OCI-LY3 (cell line): ENCODE results near the gene AHNAK2.
"Not testable (repeated sequence)": the region's sequence is repeated elsewhere in the genome, so short reads cannot be mapped to it uniquely, and the experiment has no call there.

Experiments used
- H2AFZ ChIP-seq: fragments of 200-600, 300-600 bp; shearing (Covaris generic); 2 replicates; pipeline ENCODE4 v1.6.0; 2014; ENCODE audit warnings: antibody characterized with exemption, low read depth, low read length
- H3K27ac ChIP-seq: fragments of 200-600, 300-600 bp; sonication (generic); 2 replicates; pipeline ENCODE4 v1.5.1; 2014; ENCODE audit warnings: mild to moderate bottlenecking, low read length, moderate library complexity, mixed read lengths
- H3K27me3 ChIP-seq: fragments of 200-600, 300-600 bp; sonication (generic); 2 replicates; pipeline ENCODE4 v1.6.1; 2014; ENCODE audit warnings: low read depth, low read length, mixed read lengths
- H3K36me3 ChIP-seq: fragments of 200-600, 300-600 bp; sonication (generic); replicated peaks from 2 replicates; pipeline ENCODE3; 2014; ENCODE audit warnings: low read depth, low read length, mixed read lengths
- H3K4me1 ChIP-seq: fragments of 300-600, 200-600 bp; sonication (generic); 2 replicates; pipeline ENCODE4 v1.6.1; 2014; ENCODE audit warnings: low read length, mixed read lengths
- H3K4me2 ChIP-seq: fragments of 200-600, 300-600 bp; sonication (generic); 2 replicates; pipeline ENCODE4 v1.6.1; 2014; ENCODE audit warnings: low read length, mixed read lengths
- H3K4me3 ChIP-seq: fragments of 300-600, 200-600 bp; sonication (generic); 2 replicates; pipeline ENCODE4 v1.5.1; 2014; ENCODE audit warnings: antibody characterized with exemption, mild to moderate bottlenecking, low read length, moderate library complexity
- H3K79me2 ChIP-seq: fragments of 300-600, 200-600 bp; shearing (Covaris generic); 2 replicates; pipeline ENCODE4 v1.6.1; 2014; ENCODE audit warnings: mild to moderate bottlenecking, low read length, mixed read lengths
- H3K9ac ChIP-seq: fragments of 300-600, 200-600 bp; shearing (Covaris generic); 2 replicates; pipeline ENCODE4 v1.6.0; 2014; ENCODE audit warnings: mild to moderate bottlenecking, low read length, moderate library complexity
- H3K9me3 ChIP-seq: fragments of 200-600, 300-600 bp; shearing (Covaris generic); 2 replicates; pipeline ENCODE4 v1.6.1; 2014; ENCODE audit warnings: low read length, mixed read lengths; ENCODE audit not compliant: insufficient read depth
- H4K20me1 ChIP-seq: fragments of 200-600, 300-600 bp; sonication (generic); 2 replicates; pipeline ENCODE4 v1.6.1; 2016; ENCODE audit warnings: low read length, mixed read lengths; ENCODE audit not compliant: insufficient read depth
- EZH2phosphoT487 ChIP-seq: fragments of 200-600 bp; shearing (Covaris generic); IDR thresholded peaks from 2 replicates; pipeline ENCODE4 v1.6.1; 2018; ENCODE audit warnings: antibody characterized with exemption, mixed run types, low read depth
- TF ChIP-seq, protein P1 (sequence below): fragments of 200-600, 300-600 bp; sonication (generic); IDR thresholded peaks from 2 replicates; pipeline ENCODE4 v1.5.1; 2014; ENCODE audit warnings: antibody characterized with exemption, low read length, low read depth

AHNAK2 gene

DNA sequence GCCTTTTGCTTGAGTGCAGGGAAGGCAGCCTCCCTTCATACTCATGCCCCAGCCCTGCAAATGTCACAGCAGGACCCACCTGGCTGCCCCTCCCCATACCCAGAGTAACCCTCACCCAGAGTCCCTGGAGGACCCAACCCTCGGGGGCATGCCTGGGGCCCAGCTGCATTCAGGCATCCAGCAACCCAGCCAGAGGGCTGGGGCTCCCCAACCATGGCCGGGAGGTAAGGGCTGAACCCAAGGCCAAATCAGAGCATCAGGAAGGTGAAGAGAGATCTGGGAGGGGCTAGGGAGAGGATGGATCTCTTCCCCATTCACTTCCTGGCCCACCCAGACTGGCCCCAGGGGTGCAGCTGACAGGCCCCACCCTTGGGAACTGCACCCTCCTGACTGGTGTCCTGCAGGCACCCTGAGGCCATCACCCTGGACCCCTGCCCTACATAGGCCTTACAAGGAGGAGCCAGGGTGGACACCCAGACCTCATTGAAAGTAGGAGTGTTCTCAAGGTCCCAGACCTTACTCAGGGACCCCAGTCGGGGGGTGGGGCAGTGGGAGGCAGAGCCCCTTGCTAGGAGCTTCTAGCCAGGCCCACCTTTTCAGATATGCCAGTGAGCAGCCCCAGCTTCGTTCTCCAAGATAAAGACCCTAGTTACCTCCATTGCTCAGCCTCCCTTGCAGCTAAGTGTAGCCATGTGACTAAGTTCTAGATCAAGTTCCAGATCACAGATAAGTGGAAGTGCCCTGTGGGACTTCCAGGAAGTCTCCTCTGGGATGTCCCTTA is 54.3 kb downstream of the AHNAK2 start:
- no peak overlapping the region for H2AFZ ChIP-seq
- no peaks in the 10 kb centered on the region for H3K27me3 ChIP-seq
- H3K4me3 ChIP-seq: peak overlapping the region; percentile 80
- H3K9me3 ChIP-seq: peaks cover 20% of the 10 kb centered on the region; the same call in 1 of the 2 replicates
- peak overlapping the region; percentile 98; the same call in 1 of the 2 replicates for H3K9ac ChIP-seq
- peak overlapping the region; percentile 86 for H3K27ac ChIP-seq
- TF ChIP-seq, protein P1, sequence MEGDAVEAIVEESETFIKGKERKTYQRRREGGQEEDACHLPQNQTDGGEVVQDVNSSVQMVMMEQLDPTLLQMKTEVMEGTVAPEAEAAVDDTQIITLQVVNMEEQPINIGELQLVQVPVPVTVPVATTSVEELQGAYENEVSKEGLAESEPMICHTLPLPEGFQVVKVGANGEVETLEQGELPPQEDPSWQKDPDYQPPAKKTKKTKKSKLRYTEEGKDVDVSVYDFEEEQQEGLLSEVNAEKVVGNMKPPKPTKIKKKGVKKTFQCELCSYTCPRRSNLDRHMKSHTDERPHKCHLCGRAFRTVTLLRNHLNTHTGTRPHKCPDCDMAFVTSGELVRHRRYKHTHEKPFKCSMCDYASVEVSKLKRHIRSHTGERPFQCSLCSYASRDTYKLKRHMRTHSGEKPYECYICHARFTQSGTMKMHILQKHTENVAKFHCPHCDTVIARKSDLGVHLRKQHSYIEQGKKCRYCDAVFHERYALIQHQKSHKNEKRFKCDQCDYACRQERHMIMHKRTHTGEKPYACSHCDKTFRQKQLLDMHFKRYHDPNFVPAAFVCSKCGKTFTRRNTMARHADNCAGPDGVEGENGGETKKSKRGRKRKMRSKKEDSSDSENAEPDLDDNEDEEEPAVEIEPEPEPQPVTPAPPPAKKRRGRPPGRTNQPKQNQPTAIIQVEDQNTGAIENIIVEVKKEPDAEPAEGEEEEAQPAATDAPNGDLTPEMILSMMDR: no peak
- no peak for TF ChIP-seq EZH2phosphoT487
- H3K36me3 ChIP-seq: peaks cover 48% of the 10 kb centered on the region
- peaks cover 74% of the 10 kb centered on the region for H3K4me1 ChIP-seq
- peaks cover 59% of the 10 kb centered on the region for H3K79me2 ChIP-seq
- H3K4me2 ChIP-seq: peak overlapping the region; percentile 89
- H4K20me1 ChIP-seq: peaks cover 14% of the 10 kb centered on the region

DNA sequence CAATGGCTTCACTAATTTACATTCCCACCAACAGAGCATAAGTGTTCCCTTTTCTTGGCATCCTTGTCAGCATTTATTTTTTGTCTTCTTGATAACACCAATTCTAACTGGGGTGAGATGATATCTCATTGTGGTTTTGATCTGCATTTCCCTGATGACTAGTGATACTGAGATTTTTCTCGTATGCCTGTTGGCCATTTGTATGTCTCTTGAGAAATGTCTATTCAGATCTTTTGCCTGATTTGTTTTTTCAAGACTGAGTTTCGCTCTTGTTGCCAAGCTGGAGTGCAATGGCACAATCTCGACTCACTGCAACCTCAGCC is 58.2 kb downstream of the AHNAK2 start:
- no peak for TF ChIP-seq EZH2phosphoT487
- TF ChIP-seq, protein P1: no peak
- H3K4me1 ChIP-seq: peaks cover 43% of the 10 kb centered on the region

DNA sequence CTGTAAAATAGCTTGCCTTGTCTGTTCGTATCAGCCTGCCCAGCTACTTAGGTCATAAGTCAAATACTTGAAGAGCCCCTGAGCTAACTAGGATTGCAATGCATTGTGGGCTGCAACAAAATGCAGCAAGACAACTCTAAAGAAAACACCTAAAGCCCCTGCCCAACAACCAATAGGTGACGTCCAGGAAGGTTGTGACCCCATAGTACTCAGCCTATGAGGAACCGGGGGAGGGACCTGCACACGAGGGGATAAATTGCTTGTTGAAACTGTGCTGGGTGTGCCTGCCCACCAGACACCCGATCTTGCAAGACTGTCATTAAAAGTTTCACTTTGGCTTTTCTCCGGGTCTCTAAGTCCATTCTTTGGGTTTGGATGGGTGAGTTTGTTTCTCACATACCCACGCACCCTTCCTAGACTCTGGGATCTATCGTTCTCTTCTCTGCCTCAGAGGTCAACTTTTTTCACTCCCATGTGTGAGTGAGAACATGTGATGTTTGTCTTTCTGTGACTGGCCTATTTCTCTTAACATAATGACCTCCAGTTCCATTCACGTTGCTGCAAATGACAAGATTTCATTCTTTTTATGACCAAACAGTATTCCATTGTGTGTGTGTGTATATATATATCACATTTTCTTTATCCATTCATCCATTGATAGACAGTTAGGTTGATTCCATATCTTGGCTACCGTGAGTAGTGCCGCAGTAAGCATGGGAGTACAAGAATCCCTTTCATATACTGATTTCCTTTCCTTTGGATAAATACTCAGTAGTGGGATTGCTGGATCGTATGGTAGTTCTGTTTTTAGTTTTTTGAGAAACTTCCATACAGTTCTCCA is 58.8 kb downstream of the AHNAK2 start:
- Histone ChIP-seq H3K9me3 (peaks cover 20% of the 10 kb centered on the region; the same call in 1 of the 2 replicates), H3K4me3 (peak overlapping the region; percentile 44), H3K4me1 (peaks cover 38% of the 10 kb centered on the region), H3K36me3 (peaks cover 18% of the 10 kb centered on the region), H3K79me2 (peaks cover 16% of the 10 kb centered on the region), H3K4me2 (peak overlapping the region; percentile 45), H3K9ac (peak overlapping the region; percentile 19; the same call in 1 of the 2 replicates), H3K27me3 (peaks cover 15% of the 10 kb centered on the region), H3K27ac (peak overlapping the region; percentile 33)
- not testable (repeated sequence) for H4K20me1 ChIP-seq, H2AFZ ChIP-seq

More for the DNA sequence above, 58.2 kb downstream of the AHNAK2 start:
- Histone ChIP-seq H3K4me2 (peak overlapping the region; percentile 45), H3K9me3 (peaks cover 20% of the 10 kb centered on the region; the same call in 1 of the 2 replicates), H3K36me3 (peaks cover 18% of the 10 kb centered on the region), H3K9ac (no peak overlapping the region), H3K27me3 (peaks cover 11% of the 10 kb centered on the region), H3K27ac (peak overlapping the region; percentile 33; the same call in 1 of the 2 replicates), H2AFZ (no peak overlapping the region), H4K20me1 (no peaks in the 10 kb centered on the region), H3K79me2 (peaks cover 21% of the 10 kb centered on the region), H3K4me3 (peak overlapping the region; percentile 44)

DNA sequence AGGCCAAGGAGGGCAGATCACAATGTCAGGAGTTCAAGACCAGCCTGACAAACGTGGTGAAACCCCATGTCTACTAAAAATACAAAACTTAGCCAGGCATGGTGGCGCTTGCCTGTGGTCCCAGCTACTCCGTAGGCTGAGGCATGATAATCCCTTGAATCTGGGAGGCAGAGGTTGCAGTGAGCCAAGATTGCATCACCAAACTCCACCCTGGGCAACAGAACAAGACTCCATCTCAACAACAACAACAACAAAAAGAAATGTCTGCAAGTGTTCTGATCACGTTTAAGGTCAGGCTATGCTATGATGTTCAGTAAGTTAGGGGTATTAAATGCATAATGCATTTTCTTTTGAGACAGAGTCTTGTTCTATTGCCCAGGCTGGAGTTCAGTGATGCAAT is 60.2 kb downstream of the AHNAK2 start:
- H2AFZ ChIP-seq: no peak overlapping the region
- no peak overlapping the region for H3K27ac ChIP-seq
- H3K27me3 ChIP-seq: peaks cover 15% of the 10 kb centered on the region
- H3K9me3 ChIP-seq: peaks cover 11% of the 10 kb centered on the region; the same call in 1 of the 2 replicates
- H3K36me3 ChIP-seq: peaks cover 8% of the 10 kb centered on the region
- H3K79me2 ChIP-seq: peaks cover 2% of the 10 kb centered on the region
- TF ChIP-seq EZH2phosphoT487: no peak
- TF ChIP-seq, protein P1: no peak
- H4K20me1 ChIP-seq: no peaks in the 10 kb centered on the region
- H3K9ac ChIP-seq: no peak overlapping the region
- H3K4me2 ChIP-seq: no peak overlapping the region
- no peak overlapping the region for H3K4me3 ChIP-seq
- peaks cover 25% of the 10 kb centered on the region for H3K4me1 ChIP-seq
